Endothelial cell of umbilical vein (primary cell): ENCODE measurements around the gene PDE1C.

Source experiments
- CTCF ChIP-seq, 2 donors: IDR thresholded peaks; 1 replicate in 1 of 2; 2 replicates in 1 of 2; pipeline ENCODE4 v1.5.1; 2011; ENCODE audit warnings: low read length in 2 of 2, mild to moderate bottlenecking in 2 of 2, moderate library complexity in 2 of 2, control low read depth in 1 of 2, inconsistent platforms in 1 of 2, low read depth in 1 of 2; ENCODE audit not compliant: insufficient read depth in 1 of 2; ENCODE audit errors: extremely low read depth in 1 of 2
- EZH2 ChIP-seq: IDR thresholded peaks from 2 replicates; pipeline ENCODE4 v1.6.1; 2012; ENCODE audit warnings: borderline replicate concordance, low read depth, mild to moderate bottlenecking, moderate library complexity, low read length, inconsistent platforms; ENCODE audit not compliant: severe bottlenecking
- GATA2 ChIP-seq: IDR thresholded peaks from 2 replicates; pipeline ENCODE4 v1.7.0; 2011; ENCODE audit warnings: low read depth, mild to moderate bottlenecking, moderate library complexity, mixed read lengths, low read length; ENCODE audit not compliant: insufficient read length, insufficient read depth
- JUN ChIP-seq: IDR thresholded peaks from 2 replicates; pipeline ENCODE4 v1.6.1; 2011; ENCODE audit warnings: borderline replicate concordance, low read depth; ENCODE audit not compliant: insufficient read length, insufficient read depth
- MAX ChIP-seq: IDR thresholded peaks from 2 replicates; pipeline ENCODE4 v1.6.1; 2011; ENCODE audit not compliant: insufficient read depth, insufficient read length
- MYC ChIP-seq: IDR thresholded peaks from one replicate; pipeline ENCODE4 v1.6.1; 2011; ENCODE audit warnings: mild to moderate bottlenecking, low read depth, low read length
- POLR2A ChIP-seq: IDR thresholded peaks from 2 replicates; pipeline ENCODE4 v1.6.1; 2012; ENCODE audit warnings: low read depth, mild to moderate bottlenecking, control low read depth, low read length
- POLR2AphosphoS5 ChIP-seq: IDR thresholded peaks from 2 replicates; pipeline ENCODE4 v1.6.1; 2012; ENCODE audit warnings: low read depth, mild to moderate bottlenecking, control low read depth, low read length, moderate library complexity; ENCODE audit not compliant: insufficient read depth

- TF ChIP-seq CTCF (IDR thresholded peaks at IDR 0.05; ENCODE audit: extremely low read depth in 1 of 2, insufficient read depth in 1 of 2, low read depth in 1 of 2, low read length in 2 of 2): no peak
- no peak for TF ChIP-seq MAX
- TF ChIP-seq POLR2A: no peak
- TF ChIP-seq POLR2AphosphoS5: no peak
- TF ChIP-seq EZH2: no peak
- TF ChIP-seq MYC: no peak
- no peak for TF ChIP-seq GATA2
- TF ChIP-seq JUN: no peak
Observed at GRCh38 chr7:31702354-31702753, 367.9 kb downstream of the PDE1C start.
